Astrocyte of the spinal cord (primary cell): ENCODE results near the gene GALNT18.

Experiments used
- DNase-seq: peaks from one replicate; pipeline ENCODE4 v3.0.0; 2011; ENCODE audit warnings: low read depth, low spot score
- H3K4me3 ChIP-seq: 2 replicates; pipeline ENCODE4 v1.5.1; 2011; ENCODE audit warnings: low read depth, mild to moderate bottlenecking, low read length, moderate library complexity
- in situ Hi-C: cut with HindIII; loops from 2 replicates; pipeline ENCODE4 v1.10.0; 2017; ENCODE audit warnings: low sequenced_read_pairs
- TF ChIP-seq, protein P1 (sequence below): IDR thresholded peaks from 2 replicates; pipeline ENCODE4 v1.5.1; 2012; ENCODE audit warnings: low read depth, mild to moderate bottlenecking, low read length, inconsistent platforms

The GALNT18 gene

DNA sequence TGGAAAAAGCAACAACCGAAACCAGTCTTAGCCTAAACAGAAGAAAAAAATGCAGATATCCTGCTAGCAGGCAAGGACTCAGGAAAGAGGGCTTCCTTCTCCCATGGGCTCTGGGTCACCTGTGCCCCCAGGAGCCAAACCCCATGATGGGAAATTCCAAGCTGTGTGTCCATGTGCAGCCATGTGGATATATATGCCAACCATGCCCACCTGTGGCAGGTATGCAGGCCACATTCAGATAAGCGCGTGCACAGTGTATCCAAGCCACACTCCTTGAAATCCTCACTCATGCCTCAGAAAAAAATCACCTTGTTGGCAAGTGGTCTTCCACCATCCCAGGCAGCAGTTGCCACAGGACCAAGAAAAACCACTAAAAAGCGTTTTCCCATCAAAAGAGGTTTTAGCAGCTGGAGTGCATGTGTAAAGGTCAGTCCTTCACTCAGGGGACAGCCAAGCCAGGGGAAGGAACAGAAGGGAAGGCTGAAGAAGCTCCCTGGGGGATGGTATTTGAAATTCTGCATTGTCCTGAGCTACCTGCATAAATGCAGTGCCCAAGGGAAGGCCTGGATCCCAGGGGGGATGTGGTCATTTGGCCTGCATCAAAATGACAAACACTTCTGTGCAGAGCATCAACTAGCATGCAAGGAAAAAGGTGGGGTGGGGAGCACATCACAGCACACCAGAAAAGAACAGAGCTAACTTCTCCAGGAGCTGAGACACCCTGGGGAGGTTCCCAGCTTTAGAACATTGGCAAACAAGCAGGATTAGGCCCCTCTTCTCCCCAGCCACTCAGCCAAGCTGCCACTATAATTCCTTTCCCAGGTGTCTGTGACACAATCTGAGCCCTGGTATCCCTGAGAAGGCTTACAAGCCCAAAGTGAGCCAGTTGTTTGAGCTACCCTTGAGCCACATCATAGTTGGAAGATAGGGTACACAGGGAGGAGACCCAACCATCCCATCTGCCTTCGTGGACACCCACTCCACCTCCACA is 76.2 kb downstream of the GALNT18 start:
- in situ Hi-C loops, result no loop called here
- no peak for DNase-seq
- TF ChIP-seq, protein P1, sequence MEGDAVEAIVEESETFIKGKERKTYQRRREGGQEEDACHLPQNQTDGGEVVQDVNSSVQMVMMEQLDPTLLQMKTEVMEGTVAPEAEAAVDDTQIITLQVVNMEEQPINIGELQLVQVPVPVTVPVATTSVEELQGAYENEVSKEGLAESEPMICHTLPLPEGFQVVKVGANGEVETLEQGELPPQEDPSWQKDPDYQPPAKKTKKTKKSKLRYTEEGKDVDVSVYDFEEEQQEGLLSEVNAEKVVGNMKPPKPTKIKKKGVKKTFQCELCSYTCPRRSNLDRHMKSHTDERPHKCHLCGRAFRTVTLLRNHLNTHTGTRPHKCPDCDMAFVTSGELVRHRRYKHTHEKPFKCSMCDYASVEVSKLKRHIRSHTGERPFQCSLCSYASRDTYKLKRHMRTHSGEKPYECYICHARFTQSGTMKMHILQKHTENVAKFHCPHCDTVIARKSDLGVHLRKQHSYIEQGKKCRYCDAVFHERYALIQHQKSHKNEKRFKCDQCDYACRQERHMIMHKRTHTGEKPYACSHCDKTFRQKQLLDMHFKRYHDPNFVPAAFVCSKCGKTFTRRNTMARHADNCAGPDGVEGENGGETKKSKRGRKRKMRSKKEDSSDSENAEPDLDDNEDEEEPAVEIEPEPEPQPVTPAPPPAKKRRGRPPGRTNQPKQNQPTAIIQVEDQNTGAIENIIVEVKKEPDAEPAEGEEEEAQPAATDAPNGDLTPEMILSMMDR, result no peak
- H3K4me3 ChIP-seq, result no peak overlapping the region

DNA sequence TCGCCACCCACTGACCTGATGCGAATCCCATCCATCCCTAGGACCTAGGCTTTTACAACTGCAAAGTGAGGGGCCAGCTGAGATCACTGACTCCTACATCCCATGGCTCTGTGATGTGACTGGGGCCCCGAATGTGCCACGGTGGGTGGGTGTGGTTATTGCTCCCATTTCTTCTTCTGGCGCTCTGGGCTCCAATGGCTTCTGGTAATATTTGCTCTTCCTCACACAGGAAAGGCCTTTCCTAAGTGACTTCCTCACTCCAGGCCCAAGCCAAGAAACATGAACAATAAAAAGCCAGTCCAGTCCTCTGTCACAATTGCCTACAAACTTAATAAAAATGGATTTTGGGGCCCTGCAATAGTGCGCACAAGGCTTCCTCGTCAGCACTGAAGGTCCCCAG is 78.1 kb downstream of the GALNT18 start:
- DNase-seq, result no peak
- in situ Hi-C loops, result no loop called here
- H3K4me3 ChIP-seq, result no peak overlapping the region
- TF ChIP-seq, protein P1, result no peak

DNA sequence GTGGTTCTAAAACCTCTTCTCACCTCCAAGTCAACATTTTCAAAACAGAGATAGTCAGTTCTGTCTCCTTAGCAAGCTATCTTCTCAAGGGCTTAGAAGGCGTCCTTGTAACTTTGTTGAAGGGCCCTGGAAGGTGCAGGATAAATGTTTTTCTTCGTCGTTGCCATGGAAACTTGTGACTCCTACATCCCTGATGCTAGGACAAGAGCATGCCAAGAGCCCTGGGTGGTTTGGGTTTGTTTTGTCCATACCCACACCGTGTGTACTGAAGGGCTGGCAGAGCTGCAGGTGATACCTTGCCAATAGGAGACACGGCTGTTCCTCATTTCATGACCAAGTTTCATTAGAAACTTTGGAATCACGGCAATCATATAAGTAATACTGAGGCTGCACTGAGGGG is 81.6 kb downstream of the GALNT18 start:
- no peak overlapping the region for H3K4me3 ChIP-seq
- TF ChIP-seq, protein P1, result no peak
- in situ Hi-C loops, result no loop called here
- DNase-seq, result no peak

GRCh38 chr11:11538277-11538960 is 83.4 kb downstream of the GALNT18 start:
- DNase-seq, result no peak
- no peak overlapping the region for H3K4me3 ChIP-seq
- TF ChIP-seq, protein P1, result no peak
- in situ Hi-C loops, result no loop called here

- TF ChIP-seq, protein P1, result no peak
- in situ Hi-C loops, result no loop called here
- no peak for DNase-seq
- H3K4me3 ChIP-seq, result no peak overlapping the region
Measured at GRCh38 chr11:11537871-11538270, 83.9 kb downstream of the GALNT18 start.

DNA sequence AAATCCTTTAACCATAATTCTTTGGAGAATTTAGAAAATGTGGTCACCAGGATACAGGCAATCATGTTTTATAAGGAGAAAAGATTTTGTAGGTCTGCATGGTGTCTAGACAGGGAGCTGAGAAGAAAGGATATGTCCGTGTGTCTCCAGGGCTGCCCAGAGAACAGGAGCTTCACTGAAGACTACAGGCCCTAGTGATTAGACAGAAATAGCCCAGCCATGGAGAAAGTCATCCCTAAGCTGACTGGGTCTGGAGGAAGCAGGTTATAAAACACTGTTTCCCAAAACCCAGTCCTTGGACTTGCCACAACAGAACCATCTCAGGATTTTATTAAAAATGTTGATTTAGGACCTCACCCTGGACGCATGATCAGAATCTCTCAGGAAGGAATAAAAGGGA is 84.4 kb downstream of the GALNT18 start:
- DNase-seq, result no peak
- TF ChIP-seq, protein P1, result no peak
- in situ Hi-C loops, result no loop called here
- no peak overlapping the region for H3K4me3 ChIP-seq
